ENCODE data around the gene LIN28A. TPM values are rescaled to one million over a fixed set of nuclear protein-coding genes. Genes with fewer than 3 reads are reported as not detected.

LIN28A gene
- total RNA-seq, 1 donor from 2014 or later, result not detected

GRCh38 chr1:26438041-26438440 is 27.4 kb downstream of the LIN28A start:
- no peak for DNase-seq

GRCh38 chr1:26440259-26440658 is 29.6 kb downstream of the LIN28A start:
- no peak for DNase-seq

- no peak for DNase-seq
These were observed 39.3 kb downstream of the LIN28A start for GRCh38 chr1:26449868-26450267.

- DNase-seq, result no peak
These were observed 40.3 kb downstream of the LIN28A start for GRCh38 chr1:26450908-26451307.

GRCh38 chr1:26452459-26453183 is 42.0 kb downstream of the LIN28A start:
- no peak for DNase-seq

- no peak for DNase-seq
These were observed 48.5 kb downstream of the LIN28A start for GRCh38 chr1:26459148-26459547.

- no peak for DNase-seq
These were observed 49.0 kb downstream of the LIN28A start for GRCh38 chr1:26459573-26460031.

- DNase-seq, result no peak
These were observed 58.3 kb downstream of the LIN28A start for GRCh38 chr1:26468911-26469310.

- no peak for DNase-seq
These were observed 58.9 kb downstream of the LIN28A start for GRCh38 chr1:26469558-26469957.

GRCh38 chr1:26470878-26471497 is 60.4 kb downstream of the LIN28A start:
- DNase-seq, result no peak

- peak; percentile 79 for DNase-seq
These were observed 61.1 kb downstream of the LIN28A start for GRCh38 chr1:26471498-26472319.

GRCh38 chr1:26472320-26472900 is 61.8 kb downstream of the LIN28A start, which contains the start of gene HMGN2:
Gene HMGN2, plus strand, starts transcription at chr1:26472440. Its CDS starts 173 bp downstream, at chr1:26472613.
- DNase-seq, result peak; percentile 84

GRCh38 chr1:26472901-26473845 is 62.6 kb downstream of the LIN28A start:
- DNase-seq, result peak; percentile 95

GRCh38 chr1:26474818-26475217 is 64.2 kb downstream of the LIN28A start:
- DNase-seq, result no peak

GRCh38 chr1:26475989-26476388 is 65.4 kb downstream of the LIN28A start:
- DNase-seq, result no peak

GRCh38 chr1:26476958-26477357 is 66.3 kb downstream of the LIN28A start:
- no peak for DNase-seq

- no peak for DNase-seq
These were observed 67.0 kb downstream of the LIN28A start for GRCh38 chr1:26477446-26478152.

- no peak for DNase-seq
These were observed 67.5 kb downstream of the LIN28A start for GRCh38 chr1:26478159-26478558.

GRCh38 chr1:26478988-26479387 is 68.4 kb downstream of the LIN28A start:
- no peak for DNase-seq
